Neuronal stem cell (in vitro differentiated cells): ENCODE results near the gene WWC1.

Source experiments
- DNase-seq: peaks from one replicate; pipeline ENCODE4 v3.0.0-alpha.2; 2013; ENCODE audit warnings: low spot score
- H2AFZ ChIP-seq: one replicate; pipeline ENCODE4 v1.6.1; 2013; ENCODE audit warnings: mild to moderate bottlenecking, low read length, inconsistent platforms
- H2AK5ac ChIP-seq: 2 replicates; pipeline ENCODE4 v1.6.1; 2013; ENCODE audit warnings: low read depth, mild to moderate bottlenecking, inconsistent platforms, low read length, moderate library complexity, mixed read lengths
- H2BK120ac ChIP-seq: 2 replicates; pipeline ENCODE4 v1.6.1; 2013; ENCODE audit warnings: low read depth, mild to moderate bottlenecking, inconsistent platforms, low read length, moderate library complexity, mixed read lengths
- H2BK12ac ChIP-seq: one replicate; pipeline ENCODE4 v1.6.1; 2013; ENCODE audit warnings: low read length, inconsistent platforms
- H2BK15ac ChIP-seq: 2 replicates; pipeline ENCODE4 v1.6.1; 2013; ENCODE audit warnings: mild to moderate bottlenecking, low read length, inconsistent platforms, mixed read lengths
- H2BK5ac ChIP-seq: one replicate; pipeline ENCODE4 v1.6.1; 2013; ENCODE audit warnings: inconsistent platforms, mild to moderate bottlenecking, low read length, moderate library complexity
- H3K14ac ChIP-seq: one replicate; pipeline ENCODE4 v1.6.1; 2013; ENCODE audit warnings: low read length, inconsistent platforms
- H3K18ac ChIP-seq: 2 replicates; pipeline ENCODE4 v1.6.1; 2013; ENCODE audit warnings: low read length, inconsistent platforms
- H3K23ac ChIP-seq: 2 replicates; pipeline ENCODE4 v1.6.1; 2013; ENCODE audit warnings: low read depth, mild to moderate bottlenecking, mixed read lengths, low read length, inconsistent platforms; ENCODE audit not compliant: poor library complexity
- H3K27ac ChIP-seq: replicated peaks from 3 replicates; pipeline ENCODE4 v1.5.1; 2013; ENCODE audit warnings: low read length, inconsistent platforms
- H3K27me3 ChIP-seq, 3 experiments: 2 replicates each; pipeline ENCODE4 v1.6.1; 2013; ENCODE audit warnings: low read length in 3 of 3, mild to moderate bottlenecking in 2 of 3, inconsistent platforms in 1 of 3, low read depth in 1 of 3, mixed read lengths in 1 of 3, moderate library complexity in 1 of 3; ENCODE audit not compliant: control insufficient read depth in 3 of 3, insufficient read depth in 3 of 3
- H3K36me3 ChIP-seq, 2 donors: replicated peaks in 1 of 2; 2 replicates each; pipeline ENCODE4 v1.6.1; 2013; ENCODE audit warnings: low read length in 2 of 2; ENCODE audit not compliant: control insufficient read depth in 2 of 2, insufficient read depth in 2 of 2
- H3K4ac ChIP-seq: 2 replicates; pipeline ENCODE4 v1.6.1; 2013; ENCODE audit warnings: inconsistent platforms, mild to moderate bottlenecking, low read length, moderate library complexity
- H3K4me1 ChIP-seq, 2 donors: 1 replicate in 1 of 2; 2 replicates in 1 of 2; pipeline ENCODE4 v1.6.1; 2013; ENCODE audit warnings: low read length in 2 of 2, low read depth in 1 of 2; ENCODE audit not compliant: control insufficient read depth in 2 of 2, insufficient read depth in 1 of 2
- H3K4me2 ChIP-seq: one replicate; pipeline ENCODE4 v1.6.1; 2013; ENCODE audit warnings: mild to moderate bottlenecking, low read length, inconsistent platforms; ENCODE audit not compliant: insufficient read depth, poor library complexity, severe bottlenecking
- H3K4me3 ChIP-seq, 2 donors: 2 replicates each; pipeline ENCODE4 v1.5.1; 2013; ENCODE audit warnings: low read length in 2 of 2, mild to moderate bottlenecking in 2 of 2, inconsistent platforms in 1 of 2, moderate library complexity in 1 of 2
- H3K79me1 ChIP-seq: one replicate; pipeline ENCODE4 v1.6.1; 2013; ENCODE audit warnings: low read depth, mild to moderate bottlenecking, inconsistent platforms, low read length, moderate library complexity
- H3K9ac ChIP-seq: one replicate; pipeline ENCODE4 v1.6.1; 2013; ENCODE audit warnings: mild to moderate bottlenecking, low read depth, low read length, inconsistent platforms; ENCODE audit not compliant: poor library complexity
- H3K9me3 ChIP-seq, 2 donors: replicated peaks in 1 of 2; 2 replicates each; pipeline versions ENCODE3 to v1.6.1; 2013; ENCODE audit warnings: low read length in 2 of 2, mild to moderate bottlenecking in 2 of 2, inconsistent platforms in 1 of 2, low read depth in 1 of 2, mixed read lengths in 1 of 2, moderate library complexity in 1 of 2; ENCODE audit not compliant: control insufficient read depth in 2 of 2, insufficient read depth in 1 of 2
- H4K8ac ChIP-seq: one replicate; pipeline ENCODE4 v1.6.1; 2013; ENCODE audit warnings: low read depth, mild to moderate bottlenecking, inconsistent platforms, low read length, moderate library complexity
- H4K91ac ChIP-seq: one replicate; pipeline ENCODE4 v1.6.1; 2013; ENCODE audit warnings: low read length, low read depth, mild to moderate bottlenecking, inconsistent platforms; ENCODE audit not compliant: poor library complexity
- WGBS, 2 donors: extraction: QIAGEN DNeasy Blood & Tissue Kit; methylation state at CpG; one replicate each; pipeline ENCODE4 v1.1.7; 2013; ENCODE audit warnings: missing lambda C conversion rate in 2 of 2, mixed read lengths in 1 of 2; ENCODE audit not compliant: insufficient read length in 2 of 2, insufficient replicate concordance in 1 of 2; ENCODE audit errors: extremely low coverage in 2 of 2; 5-methylcytosine and 5-hydroxymethylcytosine counted together

WWC1 gene

DNA sequence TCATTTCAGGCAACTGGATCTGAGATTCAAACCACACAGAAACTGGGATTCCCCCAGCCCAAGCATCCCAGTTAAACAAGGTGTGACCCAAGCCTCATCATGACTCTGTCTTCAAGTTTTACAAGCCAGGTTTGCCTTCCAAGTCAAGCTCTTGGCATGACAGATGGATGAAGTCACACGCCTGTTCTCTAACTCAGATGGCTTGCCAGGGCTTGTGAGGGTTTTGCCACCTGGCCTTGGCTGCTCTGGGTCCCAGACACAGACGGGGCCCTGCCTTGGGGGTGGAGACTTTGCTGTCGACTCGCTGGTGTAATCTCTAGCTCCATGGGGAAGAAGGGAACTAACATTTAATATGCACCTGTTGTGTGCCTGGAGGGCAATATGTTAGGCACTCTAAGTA lies 99.0 kb downstream of the WWC1 start:
- Histone ChIP-seq H2BK120ac (no peak overlapping the region), H3K27ac (no peak overlapping the region), H3K23ac (no peak overlapping the region), H3K9me3 (peaks cover 0 to 12% of the 10 kb centered on the region in 2 donors), H3K79me1 (no peaks in the 10 kb centered on the region), H3K4me2 (no peak overlapping the region), H3K9ac (no peak overlapping the region), H3K36me3 (peaks cover 0 to 8% of the 10 kb centered on the region in 2 donors), H2AK5ac (no peak overlapping the region), H2BK12ac (no peak overlapping the region), H2BK15ac (no peak overlapping the region), H2BK5ac (no peak overlapping the region), H4K8ac (no peak overlapping the region), H3K27me3 (no peaks in the 10 kb centered on the region), H3K18ac (no peak overlapping the region), H2AFZ (no peak overlapping the region), H3K4me3 (no peak overlapping the region), H4K91ac (no peak overlapping the region), H3K4me1 (no peaks in the 10 kb centered on the region), H3K14ac (no peak overlapping the region), H3K4ac (no peak overlapping the region)
- no CpG with 5 or more reads among the region's 4 CpGs for WGBS, 2 donors
- no peak for DNase-seq

DNA sequence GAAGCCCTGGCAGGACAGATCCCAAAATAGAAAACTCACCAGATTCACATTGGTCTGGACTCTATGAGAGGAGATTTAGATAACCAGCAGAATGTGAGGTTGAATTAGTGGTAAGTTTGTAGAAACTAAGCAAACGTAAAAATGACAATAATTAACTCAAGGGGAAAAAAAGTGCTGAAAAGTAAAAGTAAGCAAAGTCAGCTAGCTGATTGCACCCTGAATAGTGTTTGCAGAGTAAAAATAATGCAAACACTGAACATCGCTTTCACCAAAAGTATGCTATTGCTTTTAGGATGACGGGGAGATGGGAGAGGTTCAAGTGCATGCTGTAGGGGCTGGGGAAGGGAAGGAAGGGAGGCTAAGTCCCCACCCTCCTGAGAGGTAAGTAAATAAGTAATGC lies 102.3 kb downstream of the WWC1 start:
- H3K9me3 ChIP-seq, result peaks cover 0 to 12% of the 10 kb centered on the region in 2 donors
- no peak overlapping the region for H3K4me3 ChIP-seq
- no peak overlapping the region for H2BK15ac ChIP-seq
- no peak overlapping the region for H3K9ac ChIP-seq
- no peak overlapping the region for H3K23ac ChIP-seq
- no peak overlapping the region for H4K8ac ChIP-seq
- no peaks in the 10 kb centered on the region for H3K79me1 ChIP-seq
- no peak overlapping the region for H2BK120ac ChIP-seq
- no peak overlapping the region for H3K18ac ChIP-seq
- no peak overlapping the region for H3K4me2 ChIP-seq
- no peak overlapping the region for H3K14ac ChIP-seq
- no peak overlapping the region for H2BK12ac ChIP-seq
- no peak overlapping the region for H4K91ac ChIP-seq
- H3K4ac ChIP-seq, result no peak overlapping the region
- no peaks in the 10 kb centered on the region for H3K27me3 ChIP-seq
- peaks cover 2 to 17% of the 10 kb centered on the region in 2 donors for H3K36me3 ChIP-seq
- DNase-seq, result no peak
- no peak overlapping the region for H2AK5ac ChIP-seq
- H2BK5ac ChIP-seq, result no peak overlapping the region
- H3K4me1 ChIP-seq, result no peaks in the 10 kb centered on the region
- WGBS, 2 donors, result no CpG with 5 or more reads among the region's 3 CpGs
- H3K27ac ChIP-seq, result no peak overlapping the region
- H2AFZ ChIP-seq, result no peak overlapping the region

DNA sequence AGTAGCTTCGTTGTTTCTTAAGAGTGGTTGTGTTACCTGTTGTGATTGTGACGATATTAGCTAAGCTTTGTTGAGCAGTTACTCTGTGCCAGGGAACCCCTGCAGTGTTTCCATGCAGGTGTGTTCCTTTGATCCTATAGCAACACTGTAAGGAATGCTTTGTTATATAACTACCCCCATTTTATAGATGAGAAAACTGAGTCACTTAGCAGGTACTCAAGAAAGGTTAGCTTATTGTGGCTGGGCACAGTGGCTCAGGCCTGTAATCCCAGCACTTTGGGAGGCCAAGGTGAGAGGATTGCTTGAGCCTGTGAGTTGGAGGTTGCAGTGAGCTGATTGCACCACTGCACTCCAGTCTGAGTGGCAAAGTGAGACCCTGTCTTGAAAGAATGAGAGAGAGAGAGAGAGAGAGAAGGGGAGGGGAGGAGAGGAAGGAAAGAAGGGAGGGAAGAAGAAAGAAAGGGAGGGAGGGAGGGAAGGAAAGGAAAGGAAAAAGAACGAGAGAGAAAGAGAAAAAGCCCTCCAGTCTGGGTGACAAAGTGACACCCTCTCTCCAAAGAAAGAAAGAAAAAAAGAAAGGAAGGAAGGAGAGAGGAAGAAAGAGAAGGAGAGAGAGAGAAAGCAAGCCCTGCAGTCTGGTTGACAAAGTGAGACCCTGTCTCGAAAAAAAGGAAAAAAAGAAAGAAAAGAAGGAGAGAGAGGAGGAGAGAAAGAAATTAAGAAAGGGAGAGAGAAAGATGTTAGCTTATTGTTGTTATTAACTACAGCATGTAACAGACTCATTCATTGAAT lies 109.2 kb downstream of the WWC1 start:
- H4K91ac ChIP-seq, result no peak overlapping the region
- H3K4me2 ChIP-seq, result no peak overlapping the region
- H3K79me1 ChIP-seq, result no peaks in the 10 kb centered on the region
- H3K27me3 ChIP-seq, result no peaks in the 10 kb centered on the region
- no peak overlapping the region for H2AFZ ChIP-seq
- H2BK15ac ChIP-seq, result no peak overlapping the region
- H2AK5ac ChIP-seq, result no peak overlapping the region
- no peak overlapping the region for H2BK12ac ChIP-seq
- DNase-seq, result no peak
- H3K4me3 ChIP-seq, result no peak overlapping the region
- H2BK5ac ChIP-seq, result no peak overlapping the region
- peaks cover 7 to 22% of the 10 kb centered on the region in 2 donors for H3K36me3 ChIP-seq
- no peak overlapping the region for H3K9ac ChIP-seq
- H3K4me1 ChIP-seq, result peaks cover 13 to 16% of the 10 kb centered on the region in 2 donors
- no peak overlapping the region for H3K27ac ChIP-seq
- H3K14ac ChIP-seq, result no peak overlapping the region
- no peak overlapping the region for H4K8ac ChIP-seq
- no peak overlapping the region for H3K18ac ChIP-seq
- no peak overlapping the region for H3K4ac ChIP-seq
- H2BK120ac ChIP-seq, result no peak overlapping the region
- H3K9me3 ChIP-seq, result no peaks in the 10 kb centered on the region
- no peak overlapping the region for H3K23ac ChIP-seq
- WGBS, 2 donors, result no CpG with 5 or more reads among the region's 4 CpGs

DNA sequence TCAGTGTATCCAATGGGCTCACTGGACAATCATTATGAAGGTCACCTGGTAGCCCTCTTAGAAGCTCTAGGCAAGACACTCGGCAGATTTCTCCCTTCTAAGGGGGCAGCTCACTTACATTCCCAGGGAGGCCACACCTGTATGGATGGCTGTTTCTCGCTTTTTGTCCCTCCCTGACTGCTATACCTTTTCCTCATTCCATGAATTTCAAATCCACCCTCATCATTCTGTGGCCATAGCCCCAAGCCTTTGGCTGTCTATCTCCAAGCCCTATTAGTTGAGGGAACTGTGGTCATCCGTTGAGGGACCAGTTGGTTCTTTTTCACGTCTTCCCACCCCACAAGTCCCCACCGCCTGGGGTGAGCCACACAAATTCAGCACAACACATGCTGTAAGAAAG lies 109.8 kb downstream of the WWC1 start:
- H3K79me1 ChIP-seq, result no peaks in the 10 kb centered on the region
- H4K91ac ChIP-seq, result no peak overlapping the region
- H3K23ac ChIP-seq, result no peak overlapping the region
- H2AFZ ChIP-seq, result no peak overlapping the region
- H2AK5ac ChIP-seq, result no peak overlapping the region
- no peak overlapping the region for H3K4ac ChIP-seq
- peaks cover 13 to 16% of the 10 kb centered on the region in 2 donors for H3K4me1 ChIP-seq
- H3K4me2 ChIP-seq, result no peak overlapping the region
- H3K9ac ChIP-seq, result no peak overlapping the region
- no peak overlapping the region for H4K8ac ChIP-seq
- H3K36me3 ChIP-seq, result peaks cover 7 to 22% of the 10 kb centered on the region in 2 donors
- no peak overlapping the region for H3K27ac ChIP-seq
- no peaks in the 10 kb centered on the region for H3K9me3 ChIP-seq
- no peak overlapping the region for H2BK120ac ChIP-seq
- no peak for DNase-seq
- H2BK12ac ChIP-seq, result no peak overlapping the region
- no peak overlapping the region for H3K14ac ChIP-seq
- no peaks in the 10 kb centered on the region for H3K27me3 ChIP-seq
- no peak overlapping the region for H2BK15ac ChIP-seq
- H3K18ac ChIP-seq, result no peak overlapping the region
- no peak overlapping the region for H3K4me3 ChIP-seq
- whole genome bisulfite sequencing, 2 donors, result no CpG with 5 or more reads among the region's 5 CpGs
- no peak overlapping the region for H2BK5ac ChIP-seq
